ENCODE data around the gene KSR1.

GRCh38 chr17:27610304-27610677, 154.0 kb downstream of the KSR1 start:
- TF ChIP-seq CTCF (IDR thresholded peaks at IDR 0.05) = no peak
- no peak for TF ChIP-seq POLR2A (IDR thresholded peaks at IDR 0.05)

Data from testis (tissue), 2 donors.